Fibroblast of villous mesenchyme (primary cell): ENCODE data around the gene KPNA4. TPM values are rescaled to one million over a fixed set of nuclear protein-coding genes. Genes with fewer than 3 reads are reported as not detected.

Experiments used
- DNase-seq: peaks from one replicate; pipeline ENCODE4 v3.0.0-alpha.2; 2010; ENCODE audit warnings: low read depth
- H3K4me3 ChIP-seq: 2 replicates; pipeline ENCODE4 v1.5.1; 2011; ENCODE audit warnings: low read depth, mild to moderate bottlenecking, low read length
- CTCF ChIP-seq: IDR thresholded peaks from 2 replicates; pipeline ENCODE4 v1.5.1; 2012; ENCODE audit warnings: low read depth, mild to moderate bottlenecking, low read length; ENCODE audit not compliant: insufficient read depth
- total RNA-seq: library from RNA; depleted of rRNA; stranded (reverse); fragments of >200 nt; gene quantifications from 2 replicates; pipeline ENCODE4 v1.2.3, GENCODE V29; 2012

Gene KPNA4
- total RNA-seq, 1 donor: 61.3 TPM

DNA sequence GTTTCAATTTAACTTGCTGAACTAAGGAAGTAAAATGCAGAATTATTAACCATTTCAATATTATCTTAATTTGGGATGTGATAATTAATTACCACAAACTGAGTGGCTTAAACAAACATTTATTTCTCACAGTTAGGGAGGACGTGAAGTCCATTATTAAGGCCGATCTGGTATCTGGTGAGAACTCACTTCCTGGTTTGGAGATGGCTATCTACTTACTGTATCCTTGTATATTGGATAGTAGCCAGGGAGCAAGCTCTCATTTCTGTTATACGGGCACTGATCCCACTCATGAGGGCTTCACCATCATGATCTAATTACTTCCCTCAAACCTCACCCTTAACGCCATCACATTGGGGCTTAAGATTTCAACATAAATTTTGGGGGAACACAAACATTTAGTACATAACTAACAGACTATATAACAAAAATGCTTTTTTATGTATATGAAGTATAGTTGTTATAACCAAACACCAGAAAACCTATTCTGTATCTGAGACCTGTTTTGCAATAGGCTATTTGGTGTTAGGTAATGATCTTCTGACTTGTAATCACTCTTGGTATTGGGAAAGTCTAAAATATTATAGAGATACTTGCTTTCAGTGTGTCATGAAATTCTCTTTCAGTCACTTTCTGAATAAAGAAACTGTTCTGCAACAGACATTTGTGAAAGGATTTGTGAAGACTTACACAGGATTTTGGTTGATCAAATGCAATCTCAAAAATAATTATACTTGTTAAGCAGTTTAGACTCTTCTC lies 4.7 kb upstream of the KPNA4 start:
- no peak for TF ChIP-seq CTCF
- H3K4me3 ChIP-seq: no peak overlapping the region
- DNase-seq: no peak

DNA sequence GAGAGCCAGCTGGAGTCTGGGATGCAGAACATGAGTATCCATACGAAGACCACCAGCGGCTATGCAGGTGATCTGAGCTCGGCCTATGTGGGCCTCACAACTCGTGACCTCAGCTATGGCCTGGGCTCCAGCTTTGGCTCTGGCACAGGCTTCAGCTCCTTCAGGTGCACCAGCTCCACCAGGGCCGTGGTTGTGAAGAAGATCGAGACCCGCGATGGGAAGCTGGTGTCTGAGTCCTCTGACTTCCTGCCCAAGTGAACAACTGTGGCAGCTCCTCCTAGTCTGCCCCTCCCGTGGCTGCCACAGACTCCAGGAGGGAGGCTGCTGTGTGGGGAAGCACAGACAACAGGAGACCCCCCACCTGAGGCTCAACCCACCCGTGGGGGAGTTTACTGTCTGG lies 3.6 kb upstream of the KPNA4 start:
- no peak for DNase-seq
- no peak for TF ChIP-seq CTCF
- no peak overlapping the region for H3K4me3 ChIP-seq

DNA sequence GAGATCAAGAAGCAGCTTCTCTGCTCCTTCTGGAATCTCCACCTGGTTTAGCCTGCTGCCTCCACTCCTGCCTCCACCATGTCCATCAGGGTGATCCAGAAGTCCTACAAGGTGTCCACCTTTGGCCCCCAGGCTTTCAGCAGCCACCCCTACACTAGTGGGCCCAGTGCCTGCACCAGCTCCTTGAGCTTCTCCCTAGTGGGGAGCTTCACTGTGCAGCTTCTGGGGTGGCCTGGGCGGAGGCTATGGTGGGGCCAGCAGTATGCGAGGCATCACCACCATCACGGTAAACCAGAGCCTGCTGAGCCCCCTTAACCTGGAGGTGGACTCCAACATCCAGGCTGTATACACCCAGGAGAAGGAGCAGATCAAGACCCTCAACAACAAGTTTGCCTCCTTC lies 2.4 kb upstream of the KPNA4 start:
- H3K4me3 ChIP-seq: no peak overlapping the region
- no peak for TF ChIP-seq CTCF
- DNase-seq: no peak

DNA sequence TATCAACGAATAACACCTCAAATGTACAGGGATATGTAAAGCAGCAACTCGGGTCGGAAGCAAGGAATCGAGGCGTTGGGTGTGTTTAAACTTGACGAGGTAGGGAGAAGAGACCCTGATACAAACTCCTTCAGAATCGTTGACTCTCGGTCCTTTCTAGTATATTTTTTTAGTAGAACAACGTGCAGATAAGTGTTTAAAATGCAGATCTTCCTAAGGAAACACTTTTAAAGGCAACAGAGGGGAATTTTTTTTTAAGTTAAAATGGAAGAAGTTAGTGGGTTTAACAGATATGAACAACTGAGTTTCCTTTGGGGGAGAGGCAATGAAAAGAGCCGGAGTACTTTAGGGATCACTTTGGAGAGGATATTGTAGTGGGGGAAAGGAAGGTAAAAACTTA lies 1.1 kb upstream of the KPNA4 start:
- DNase-seq: no peak
- H3K4me3 ChIP-seq: peak overlapping the region; percentile 92
- TF ChIP-seq CTCF: no peak

GRCh38 chr3:160564949-160565441 lies 376 bp downstream of the KPNA4 start:
- DNase-seq: peak; percentile 77
- H3K4me3 ChIP-seq: peak overlapping the region; percentile 92
- no peak for TF ChIP-seq CTCF

DNA sequence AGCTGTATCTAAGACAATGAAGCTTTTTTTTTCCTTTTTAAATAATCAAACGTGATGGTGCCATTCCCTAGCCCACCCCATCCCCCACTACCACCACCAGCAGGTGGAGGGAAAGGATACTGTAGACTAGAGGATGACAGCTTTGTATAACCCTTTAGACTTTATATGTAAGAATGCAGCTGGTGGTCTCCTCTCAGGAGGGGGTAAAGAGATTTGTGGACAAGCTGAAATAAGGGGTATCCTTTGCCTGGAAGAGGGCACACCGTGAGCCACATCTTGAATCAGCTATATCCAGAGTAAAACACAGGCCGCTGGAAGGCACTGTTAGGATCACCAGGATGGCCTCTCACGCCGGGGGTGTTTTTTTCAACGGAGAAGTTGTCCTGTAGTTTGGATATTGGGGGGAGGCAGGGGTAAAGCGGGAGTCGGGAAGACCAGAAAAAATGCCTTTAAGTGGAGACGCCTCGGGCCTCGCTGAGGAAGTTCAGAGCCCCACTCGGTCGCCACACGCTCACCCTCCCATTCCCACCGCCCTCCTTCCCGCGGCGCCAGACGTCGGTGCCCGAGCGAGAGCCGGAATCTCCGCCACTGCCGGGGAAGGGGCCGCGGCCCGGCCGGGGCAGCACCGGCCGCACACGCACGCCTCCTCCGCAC lies 986 bp downstream of the KPNA4 start:
- TF ChIP-seq CTCF: no peak
- peak overlapping the region; percentile 92 for H3K4me3 ChIP-seq
- DNase-seq: peak; percentile 21
